Activated CD4-positive, alpha-beta T cell treated with anti-CD3 and anti-CD28 coated beads, Interleukin-2, amount 50 U/mL, for 4 hours (primary cell): ENCODE data around the gene KRTAP12-3.
A peak's percentile ranks its signal among the peaks of the same experiment; 100 is the strongest.
"Not testable (repeated sequence)": the region's sequence is repeated elsewhere in the genome, so short reads cannot be mapped to it uniquely, and the experiment has no call there.

Experiments
- DNase-seq, 2 experiments: peaks; one replicate each; pipeline ENCODE4 v3.0.0-alpha.2; 2020

The KRTAP12-3 gene

DNA sequence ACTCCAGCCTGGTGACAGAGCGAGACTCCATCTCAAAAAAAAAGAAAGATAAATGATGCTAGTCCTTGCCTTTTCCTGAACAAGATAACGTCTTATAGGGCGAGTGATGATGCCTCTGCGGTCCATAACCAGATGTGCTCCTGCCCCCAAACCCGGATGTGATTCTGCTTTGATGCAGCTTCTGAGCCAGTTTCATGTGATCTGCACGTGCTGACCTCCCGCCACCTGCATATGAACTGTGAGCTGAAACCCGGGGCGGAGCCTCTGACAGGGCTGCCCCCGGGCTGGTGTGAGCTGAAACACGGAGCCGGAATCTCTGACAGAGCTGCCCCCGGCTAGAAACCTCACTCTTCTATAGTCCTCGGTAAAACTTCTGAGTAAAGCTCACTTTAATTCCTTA lies 4.6 kb upstream of the KRTAP12-3 start:
- no peak for DNase-seq

DNA sequence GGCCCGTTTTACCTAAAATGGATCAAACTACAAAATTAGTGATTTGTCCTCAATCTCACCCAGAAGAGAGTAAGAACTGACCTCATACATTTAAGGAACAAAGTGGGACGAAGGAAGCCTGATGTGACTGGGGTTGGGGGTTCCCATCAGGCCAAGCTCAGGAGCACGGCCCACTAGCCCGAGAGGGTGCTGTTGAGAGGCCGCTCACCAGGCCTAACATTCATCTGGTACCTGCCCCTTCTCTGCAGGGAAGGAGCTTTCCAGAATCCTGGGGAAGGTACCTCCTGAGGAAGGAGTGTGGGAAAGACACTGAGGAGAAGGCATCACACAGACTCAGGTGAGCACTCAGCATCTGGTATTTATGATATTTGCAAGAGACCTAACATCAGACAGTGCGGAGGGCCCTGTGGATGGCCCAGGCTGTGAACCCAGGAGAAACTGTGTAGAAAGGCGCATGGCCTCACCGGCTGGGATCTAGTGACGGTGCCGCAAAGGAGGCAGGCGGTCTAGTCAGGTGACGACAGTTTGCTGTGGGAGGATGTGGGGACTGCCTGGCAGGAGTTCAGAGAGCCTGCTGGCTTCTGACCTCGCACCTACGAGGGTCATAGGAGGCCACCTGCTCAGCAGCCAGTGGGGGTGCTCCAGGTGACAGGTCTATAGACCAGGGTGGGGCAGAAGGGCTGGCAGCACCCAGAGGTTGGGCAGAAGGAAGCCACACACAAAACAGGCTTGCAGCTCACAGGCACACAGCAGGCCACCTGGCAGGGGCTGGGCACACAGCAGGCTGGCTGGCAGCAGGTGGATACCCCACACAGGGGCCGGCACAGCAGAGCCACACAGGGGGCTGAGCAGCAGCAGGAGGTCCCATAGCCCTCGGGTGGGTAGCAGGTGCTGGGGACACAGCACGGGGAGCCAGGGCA lies 3.8 kb upstream of the KRTAP12-3 start:
- peak; percentile 21 to 30 for DNase-seq

DNA sequence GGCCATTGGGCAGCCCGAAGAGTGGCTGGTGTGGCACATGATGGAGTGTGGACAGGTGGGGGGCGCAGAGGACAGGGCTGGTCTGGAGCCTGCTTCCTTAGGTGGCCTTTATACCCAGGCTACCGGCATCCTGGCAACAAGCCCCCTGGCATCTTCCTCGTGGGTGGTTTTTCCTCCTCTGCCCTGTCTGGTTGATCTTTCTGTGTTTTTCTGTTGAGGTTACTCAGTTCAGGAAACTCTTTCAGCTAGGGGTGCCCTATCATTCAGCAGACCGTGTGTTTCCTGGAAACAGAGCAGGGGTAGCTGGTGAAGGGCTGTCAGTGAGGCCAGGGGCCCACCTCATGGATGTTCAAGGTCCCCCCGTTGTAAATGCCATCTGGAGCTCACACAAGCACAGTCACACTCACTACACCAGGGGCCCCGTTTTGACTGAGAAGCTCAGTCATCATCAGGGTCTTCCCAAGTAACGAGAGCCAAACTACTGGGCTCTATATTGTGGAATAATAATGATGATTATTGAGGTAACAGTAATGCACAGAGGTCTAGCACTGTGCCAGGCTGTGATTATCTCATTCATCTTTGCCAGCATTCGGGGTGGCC lies 3.1 kb upstream of the KRTAP12-3 start, which contains the start of gene KRTAP12-4:
TSS of gene KRTAP12-4 (minus strand) at position 84 of the 600 bp plus-strand sequence. CDS start at position 39, 45 bp downstream.
- no peak for DNase-seq

DNA sequence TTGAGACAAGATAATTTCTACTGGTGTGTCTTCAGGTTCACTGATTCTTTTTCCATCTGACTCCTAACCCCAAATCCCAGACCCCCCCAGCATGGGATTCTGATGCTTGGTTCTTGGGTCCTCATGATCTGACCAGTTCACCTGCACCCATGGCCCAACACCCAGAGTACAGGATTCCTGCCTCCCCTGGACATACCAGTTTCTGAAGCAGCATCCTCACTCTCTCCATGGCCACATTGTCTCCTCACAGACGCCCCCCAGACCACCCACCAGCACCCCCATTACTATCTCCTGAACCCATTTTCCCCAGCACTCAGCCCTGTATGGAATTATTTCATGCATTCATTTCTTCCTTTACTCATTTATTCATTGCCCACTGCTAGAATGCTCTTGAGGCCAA lies 864 bp upstream of the KRTAP12-3 start:
- no peak for DNase-seq

DNA sequence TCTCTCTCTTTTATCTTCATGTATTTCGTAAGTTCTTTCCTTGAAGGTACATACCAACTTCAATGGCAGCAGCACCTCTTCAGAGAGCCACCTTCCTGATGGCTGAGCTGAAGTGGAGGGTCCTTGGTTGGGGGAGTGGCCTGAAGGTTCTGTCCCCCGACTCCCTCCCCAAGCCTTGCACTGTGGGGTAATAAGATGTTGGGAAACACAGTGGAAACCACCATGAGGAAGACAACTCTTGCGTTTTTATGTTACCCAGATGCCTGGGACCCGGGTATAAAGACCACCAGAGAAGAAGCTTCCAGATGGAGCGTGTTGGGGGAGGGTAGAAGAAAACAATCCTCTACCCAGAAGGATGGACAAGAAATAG lies 794 bp downstream of the KRTAP12-3 start:
- DNase-seq, result no peak

DNA sequence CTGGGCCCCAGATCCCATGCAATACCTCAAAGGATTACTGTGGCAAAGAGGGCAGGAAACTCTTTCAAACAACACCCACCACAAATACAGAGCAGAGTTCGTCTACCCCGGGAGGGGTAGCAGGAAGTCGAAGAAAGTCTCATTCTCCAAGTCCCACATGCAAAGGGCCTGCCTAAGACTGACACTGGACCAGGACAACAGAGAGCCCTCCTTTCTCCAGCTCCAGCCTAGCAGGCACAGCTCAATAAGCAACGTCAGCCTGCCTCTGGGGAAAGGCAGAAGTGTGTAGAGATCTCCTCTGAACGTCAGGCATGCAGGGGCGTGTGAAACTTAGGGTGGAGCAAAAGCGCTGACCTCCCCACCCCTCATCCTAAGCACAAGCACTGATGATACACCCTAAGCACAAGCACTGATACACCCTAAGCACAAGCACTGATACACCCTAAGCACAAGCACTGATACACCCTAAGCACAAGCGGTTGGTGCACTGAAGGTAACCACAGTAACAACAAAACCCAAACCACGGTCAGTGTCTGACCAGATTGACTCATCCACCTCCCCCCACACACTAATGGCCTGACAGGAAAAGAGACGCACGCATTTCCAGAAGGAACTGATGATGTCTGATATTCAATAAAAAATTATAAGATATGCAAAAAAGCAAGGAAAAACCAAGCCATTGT lies 1.3 kb downstream of the KRTAP12-3 start:
- no peak for DNase-seq

DNA sequence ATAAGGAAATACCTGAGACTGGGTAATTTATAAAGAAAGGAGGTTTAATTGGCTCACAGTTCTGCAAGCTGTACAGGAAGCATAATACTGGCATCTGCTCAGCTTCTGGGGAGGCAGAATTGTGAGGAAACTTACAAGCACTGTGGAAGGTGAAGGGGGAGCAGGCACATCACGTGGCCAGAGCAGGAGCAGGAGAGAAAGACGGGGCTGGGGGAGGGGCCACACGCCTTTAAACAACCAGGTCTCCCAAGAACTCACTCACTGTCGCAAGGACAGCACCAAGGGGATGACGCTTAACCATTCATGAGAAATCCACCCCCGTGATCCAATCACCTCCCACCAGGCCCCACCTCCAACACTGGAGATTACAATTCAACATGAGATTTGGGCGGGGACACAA lies 3.8 kb downstream of the KRTAP12-3 start:
- not testable (repeated sequence) for DNase-seq

DNA sequence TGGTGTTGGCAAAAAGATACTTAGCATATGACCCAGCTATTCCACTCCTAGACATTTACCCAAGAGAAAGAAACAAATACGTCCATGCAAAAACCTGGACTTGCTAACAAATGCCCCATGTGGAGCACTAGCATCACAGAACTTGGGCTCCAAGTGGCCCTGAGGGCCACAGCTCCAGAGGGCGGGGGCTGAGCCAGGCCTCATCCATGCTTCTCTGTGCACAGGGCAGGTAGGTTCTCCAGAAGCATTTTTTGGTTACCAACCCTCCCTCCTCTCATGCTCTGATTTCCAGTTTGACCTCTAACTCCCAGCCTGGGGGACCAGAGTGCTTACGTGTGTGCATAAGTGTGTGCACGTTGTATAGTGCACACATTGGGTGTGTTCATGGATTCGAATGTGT lies 7.0 kb downstream of the KRTAP12-3 start:
- DNase-seq, result no peak

DNA sequence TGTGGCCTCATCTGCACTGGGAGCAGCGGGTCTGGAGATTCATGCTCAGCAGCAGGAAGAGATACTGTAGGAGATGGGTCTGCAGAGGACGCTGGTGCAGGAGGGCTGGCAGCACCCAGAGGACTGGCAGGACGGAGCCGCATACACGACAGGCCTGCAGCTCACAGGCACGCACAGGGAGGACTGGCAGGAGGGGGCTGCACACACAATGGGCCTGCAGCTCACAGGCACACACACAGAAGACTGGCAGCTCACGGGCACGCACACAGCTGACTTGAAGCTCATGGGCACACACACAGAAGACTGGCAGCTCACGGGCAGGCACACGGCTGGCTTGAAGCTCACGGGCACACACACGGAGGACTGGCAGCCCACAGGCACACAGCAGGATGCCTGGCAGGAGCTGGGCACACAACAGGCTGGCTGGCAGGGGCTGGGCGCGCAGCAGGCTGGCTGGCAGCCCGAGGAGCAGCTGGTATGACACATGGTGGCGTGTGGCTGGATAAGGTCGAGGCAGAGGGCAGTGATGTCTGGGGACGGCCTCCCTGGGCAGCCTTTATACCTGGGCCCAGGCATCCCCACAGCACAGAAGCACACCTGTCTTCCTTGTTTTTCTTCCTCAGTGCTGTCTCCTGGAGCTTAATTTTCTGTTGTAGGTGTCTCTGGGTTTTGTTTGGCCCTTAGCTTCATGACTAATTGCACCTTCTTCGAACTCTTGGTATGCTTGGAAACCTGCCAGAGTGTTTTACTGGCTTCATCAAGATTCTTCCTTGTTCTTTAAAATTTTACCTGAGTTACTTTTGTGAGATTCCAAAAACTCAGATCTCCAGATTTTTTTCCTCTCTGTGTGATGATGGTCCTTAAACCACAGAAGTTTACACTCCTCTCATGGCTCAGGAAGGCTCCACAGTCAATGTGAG lies 8.9 kb downstream of the KRTAP12-3 start, which contains the start of gene KRTAP12-2:
TSS of gene KRTAP12-2 (minus strand) at position 527 of the 920 bp plus-strand sequence. CDS start at position 486, 41 bp downstream.
- DNase-seq, result no peak

DNA sequence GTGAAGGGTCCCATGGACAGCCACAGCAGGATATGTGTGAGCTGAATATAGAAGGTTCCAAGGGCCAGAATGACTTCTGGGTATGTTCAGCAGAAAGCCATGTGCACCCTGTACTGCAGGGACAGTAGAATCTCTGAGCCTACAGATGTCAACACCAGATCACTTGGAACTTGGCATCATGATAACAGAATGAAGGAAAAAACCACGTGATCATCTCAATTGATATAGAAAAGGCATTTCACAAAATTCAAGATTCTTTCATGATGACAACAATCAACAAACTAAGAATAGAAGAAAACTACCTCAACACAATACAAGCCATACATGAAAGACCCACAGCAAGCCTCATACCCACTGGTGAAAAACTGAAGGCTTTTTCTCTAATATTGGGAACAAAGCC lies 9.9 kb downstream of the KRTAP12-3 start:
- no peak for DNase-seq

DNA sequence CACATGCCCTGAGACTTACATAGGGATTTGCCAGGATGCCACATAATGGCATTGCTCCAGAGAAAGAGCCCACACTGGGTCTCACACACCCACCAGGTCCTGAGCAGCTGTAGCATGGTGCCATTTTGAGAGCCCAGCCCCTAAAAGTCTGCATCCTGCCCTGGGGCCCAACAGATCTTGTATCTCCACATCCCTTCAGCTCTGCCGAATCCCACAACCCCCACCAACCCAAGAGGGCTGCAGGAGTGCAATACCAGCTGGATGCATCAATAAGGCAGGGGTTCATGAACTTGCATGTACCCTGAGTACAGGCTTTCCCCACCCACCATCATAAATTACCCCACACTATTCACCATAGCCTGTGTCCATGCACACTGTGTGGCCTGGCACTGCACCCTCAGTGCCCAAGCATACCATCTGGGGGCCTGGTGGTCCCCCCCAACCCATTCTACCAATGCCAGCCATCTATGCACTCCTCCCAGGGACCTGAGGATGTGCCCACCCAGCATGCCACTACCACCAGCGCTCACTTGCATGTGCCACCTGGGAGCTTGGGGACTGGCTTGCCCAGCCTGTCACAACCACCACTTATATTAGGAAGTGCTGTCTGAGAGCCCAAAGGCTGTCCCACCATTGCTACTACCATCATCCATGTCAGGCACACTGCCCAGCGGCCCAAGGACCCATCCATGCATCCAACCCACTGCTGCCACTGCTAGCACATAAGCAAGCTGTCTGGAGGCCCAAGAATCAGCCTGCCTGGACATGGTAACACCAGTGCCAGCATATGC lies 13.1 kb downstream of the KRTAP12-3 start:
- no peak for DNase-seq

DNA sequence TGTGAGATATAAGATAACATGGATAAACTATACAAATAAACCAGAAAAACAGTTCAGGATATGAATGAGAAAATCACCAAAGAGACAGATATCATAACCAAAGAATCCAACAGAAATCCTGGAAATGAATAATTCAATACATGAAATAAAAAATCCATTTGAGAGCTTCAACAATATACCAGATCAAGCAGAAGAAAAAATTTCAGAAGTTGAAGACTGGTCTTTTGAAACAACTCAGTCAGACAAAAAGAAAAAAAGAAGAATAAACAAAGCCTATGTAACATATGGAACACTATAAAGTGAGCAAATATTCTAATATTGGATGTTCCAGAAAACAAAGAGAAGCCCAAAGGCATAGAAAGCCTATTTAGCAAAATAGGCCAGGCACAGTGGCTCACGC lies 14.2 kb downstream of the KRTAP12-3 start:
- no peak for DNase-seq

DNA sequence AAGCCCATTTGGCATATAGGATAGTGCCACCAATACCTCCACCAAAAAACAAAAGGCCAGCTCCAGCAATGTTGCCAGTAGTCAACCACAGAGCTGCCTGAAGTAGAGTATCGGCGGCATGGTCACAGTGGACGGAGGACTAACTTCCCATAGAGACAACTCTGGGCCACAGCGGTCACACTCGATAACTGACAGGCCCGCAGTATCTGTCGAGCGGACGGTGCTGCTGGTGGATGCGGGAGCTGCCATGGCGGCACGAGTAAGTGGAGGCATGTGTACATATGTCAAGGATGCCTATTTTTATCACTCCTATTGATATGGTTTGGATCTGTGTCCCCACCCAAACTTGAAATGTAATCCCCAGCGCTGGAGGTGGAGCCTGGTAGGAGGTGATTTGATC lies 20.1 kb downstream of the KRTAP12-3 start:
- DNase-seq, result no peak

DNA sequence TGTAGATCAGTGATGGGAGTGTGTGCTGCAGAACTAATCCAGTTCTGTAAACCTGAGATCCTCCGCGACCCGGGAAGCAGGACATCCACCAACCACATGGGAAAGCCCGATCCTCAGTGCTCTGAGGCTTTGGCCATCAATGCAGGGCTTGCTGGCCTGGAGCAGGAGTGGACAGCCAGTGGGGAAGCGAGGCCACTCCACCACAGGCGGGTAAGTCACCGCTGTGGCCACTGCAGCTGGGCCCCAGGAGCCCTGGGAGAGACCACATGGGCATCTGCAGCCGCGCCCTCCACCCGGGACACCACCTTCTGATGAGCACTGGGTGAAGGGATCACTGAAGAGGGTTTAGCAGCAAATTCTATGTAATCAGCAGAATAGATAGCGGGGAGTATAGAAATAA lies 23.4 kb downstream of the KRTAP12-3 start:
- no peak for DNase-seq

DNA sequence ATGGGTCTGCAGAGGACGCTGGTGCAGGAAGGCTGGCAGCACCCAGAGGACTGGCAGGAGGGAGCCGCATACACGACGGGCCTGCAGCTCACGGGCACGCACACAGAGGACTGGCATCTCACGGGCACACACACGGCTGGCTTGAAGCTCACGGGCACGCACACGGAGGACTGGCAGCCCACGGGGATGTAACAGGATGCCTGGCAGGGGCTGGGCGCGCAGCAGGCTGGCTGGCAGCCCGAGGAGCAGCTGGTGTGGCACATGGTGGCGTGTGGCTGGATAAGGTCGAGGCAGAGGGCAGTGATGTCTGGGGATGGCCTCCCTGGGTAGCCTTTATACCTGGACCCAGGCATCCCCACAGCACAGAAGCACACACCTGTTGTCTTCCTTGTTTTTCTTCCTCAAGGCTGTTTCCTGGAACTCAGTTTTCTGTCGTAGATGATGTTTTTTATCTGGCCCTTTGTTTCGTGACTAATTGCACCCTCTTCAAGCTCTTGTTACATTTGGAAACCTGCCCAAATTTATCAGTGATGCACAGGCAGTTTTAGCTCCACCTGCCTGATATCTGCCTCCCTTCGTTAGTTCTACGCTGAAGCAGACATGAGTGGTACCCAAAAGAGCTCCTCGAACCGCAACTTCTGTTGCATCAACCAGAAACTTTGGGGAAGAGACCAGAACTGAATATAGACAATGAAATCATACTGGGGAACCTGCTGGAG lies 24.3 kb downstream of the KRTAP12-3 start, which contains the start of gene KRTAP12-1:
TSS of gene KRTAP12-1 (minus strand) at position 303 of the 719 bp plus-strand sequence. CDS start at position 263, 40 bp downstream.
- no peak for DNase-seq

DNA sequence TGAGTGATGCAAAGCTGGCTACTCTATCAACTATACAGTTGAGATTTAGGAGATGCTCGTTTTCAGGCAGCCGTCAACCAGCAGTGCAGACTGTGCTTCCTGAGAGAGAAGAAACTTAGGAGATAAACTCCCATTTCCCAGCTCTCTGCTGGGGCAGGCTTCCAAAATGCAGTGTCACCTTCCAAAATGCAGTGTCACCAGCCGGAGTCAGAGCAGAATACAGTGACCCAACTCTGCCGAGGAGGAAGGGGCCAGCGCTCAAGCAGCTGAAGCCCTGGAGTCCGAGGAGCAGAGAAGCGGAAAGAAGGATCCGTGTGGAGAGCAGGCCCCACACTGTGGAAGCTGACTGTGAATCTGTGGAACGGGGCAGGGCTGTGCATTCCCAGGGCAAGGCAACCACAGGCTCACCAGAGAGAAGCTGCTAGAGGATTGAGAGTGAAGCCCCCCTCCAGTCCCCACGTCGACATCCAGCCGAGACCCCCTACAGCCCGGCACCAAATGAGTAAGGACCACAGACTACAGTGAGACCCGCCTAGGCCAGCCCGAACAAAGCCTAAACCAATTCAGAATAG lies 24.9 kb downstream of the KRTAP12-3 start:
- no peak for DNase-seq

DNA sequence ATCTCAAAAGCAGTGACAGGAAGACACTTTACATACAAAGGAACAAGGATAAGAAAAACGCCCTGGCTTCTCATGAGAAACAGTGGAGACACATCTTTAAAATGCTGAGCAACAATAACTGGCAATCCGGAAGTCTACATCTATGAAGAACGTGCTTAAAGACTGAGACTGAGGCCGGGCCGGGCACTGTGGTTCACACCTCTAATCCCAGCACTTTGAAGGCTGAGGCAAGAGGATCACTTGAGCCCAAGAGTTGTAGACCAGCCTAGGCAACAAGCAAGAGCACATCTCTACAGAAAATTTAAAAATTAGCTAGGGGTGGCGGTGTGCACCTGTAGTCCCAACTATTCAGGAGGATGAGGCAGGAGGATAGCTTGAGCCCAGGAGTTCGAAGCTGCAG lies 26.3 kb downstream of the KRTAP12-3 start:
- DNase-seq, result no peak

DNA sequence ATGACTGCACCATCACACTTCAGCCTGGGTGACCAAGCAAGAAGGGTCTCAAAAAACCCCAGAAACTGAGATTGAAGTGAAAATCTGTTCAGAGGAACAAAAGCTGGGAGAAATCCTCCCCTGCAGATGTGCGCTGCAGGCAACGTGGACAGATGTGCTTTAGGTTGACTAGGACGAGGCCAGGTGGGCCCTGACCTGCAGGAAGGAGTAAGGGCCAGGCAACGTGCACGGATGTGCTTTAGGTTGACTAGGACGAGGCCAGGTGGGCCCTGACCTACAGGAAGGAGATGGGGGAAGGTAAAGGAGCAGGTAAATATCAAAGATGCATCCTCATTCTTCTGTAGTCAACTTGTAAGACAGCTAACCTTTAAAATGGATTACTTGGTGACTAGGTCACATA lies 26.8 kb downstream of the KRTAP12-3 start:
- no peak for DNase-seq

DNA sequence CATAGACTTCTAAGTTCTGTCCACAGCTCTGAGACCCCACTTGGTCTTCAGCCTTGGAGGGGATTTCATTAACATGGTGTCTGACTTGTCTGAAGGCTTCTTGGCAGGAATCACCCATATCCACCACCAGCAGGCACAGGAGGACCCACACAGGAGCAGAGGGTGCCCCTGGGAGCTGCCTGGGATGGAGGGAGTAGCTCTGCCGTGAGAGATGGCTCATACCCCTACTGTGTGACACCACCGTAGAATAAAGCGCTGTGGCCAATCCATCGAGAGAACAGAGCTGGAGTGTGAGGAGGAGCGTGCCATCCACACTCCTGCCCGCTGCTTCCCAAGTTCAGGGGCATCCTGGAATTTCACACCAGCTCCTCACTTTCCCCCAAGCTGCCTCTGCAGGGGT lies 27.3 kb downstream of the KRTAP12-3 start:
- not testable (repeated sequence) for DNase-seq
